ENCODE measurements around the gene STXBP2. TPM values are rescaled to one million over a fixed set of nuclear protein-coding genes. Genes with fewer than 3 reads are reported as not detected.
"Not testable (repeated sequence)": the region's sequence is repeated elsewhere in the genome, so short reads cannot be mapped to it uniquely, and the experiment has no call there.

The STXBP2 gene
- total RNA-seq, 1 experiment from 2014 or later = 0.13 TPM

DNA sequence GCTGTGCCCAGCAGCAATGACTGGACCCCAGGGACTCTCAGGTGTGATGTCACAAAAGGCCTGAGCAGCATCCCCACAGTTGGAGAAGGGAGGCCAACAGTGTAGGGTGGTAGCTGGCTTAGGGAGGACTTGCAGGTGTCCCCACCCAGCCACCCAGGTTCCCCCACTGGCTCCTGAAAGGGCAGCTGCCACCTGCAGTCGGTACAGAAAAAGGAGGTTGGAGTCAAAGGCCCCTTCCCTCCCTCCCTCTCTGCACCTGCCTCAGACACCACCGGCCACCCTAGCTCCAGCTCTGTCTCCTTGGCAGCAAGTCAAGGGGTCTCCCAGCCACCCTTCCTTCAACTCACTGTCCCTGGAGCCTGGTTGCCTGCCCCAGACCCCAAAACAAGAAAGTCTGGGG lies 3.2 kb upstream of the STXBP2 start, which contains the start of gene PCP2:
PCP2 (minus strand) TSS at position 22 of the 400 bp plus-strand sequence. CDS start 262 bp downstream, outside the sequence.
- Histone ChIP-seq H3K4me1 (replicated peaks) (peaks cover 8% of the 10 kb centered on the region), H3K27me3 (replicated peaks) (peaks cover 31% of the 10 kb centered on the region), H3K4me3 (no peak within 1 kb of the TSS), H3K27ac (no peak within 1 kb of the TSS), H3K9me3 (replicated peaks) (no peaks in the 10 kb centered on the region), H3K36me3 (0 out of 2 replicates have a peak, but pooled peaks cover 3% of the 10 kb centered on the region)
- DNase-seq (ENCODE audit: low read depth in 1 of 2, low spot score in 2 of 2) = no peak

DNA sequence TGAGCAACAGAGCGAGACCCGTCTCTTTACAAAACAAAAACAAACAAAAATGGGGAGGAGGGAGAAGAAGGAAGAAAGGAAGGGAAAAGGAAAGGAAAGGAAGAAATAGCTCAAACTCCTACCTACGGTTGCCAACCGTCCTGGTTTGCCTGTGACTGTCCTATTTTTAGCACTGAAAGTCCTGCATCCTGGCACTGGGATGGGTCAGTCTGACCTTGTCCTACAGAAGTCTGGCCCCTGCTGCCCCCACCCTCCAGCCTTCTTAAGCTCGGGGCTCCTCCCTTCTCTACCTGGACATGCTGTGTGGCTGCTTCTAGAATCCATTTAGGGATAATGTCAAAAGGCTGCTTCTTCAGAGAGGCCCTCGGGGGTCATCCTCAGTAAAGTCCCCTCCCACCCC lies 1.2 kb upstream of the STXBP2 start:
- Histone ChIP-seq H3K9me3 (replicated peaks) (no peaks in the 10 kb centered on the region; the same call in 1 of the 2 replicates), H3K27ac (no peak overlapping the region), H3K4me1 (replicated peaks) (peaks cover 3% of the 10 kb centered on the region), H3K27me3 (replicated peaks) (peaks cover 31% of the 10 kb centered on the region), H3K36me3 (0 out of 2 replicates have a peak, but pooled peaks cover 3% of the 10 kb centered on the region), H3K4me3 (no peak overlapping the region)
- no peak for DNase-seq (ENCODE audit: low read depth in 1 of 2, low spot score in 2 of 2)

DNA sequence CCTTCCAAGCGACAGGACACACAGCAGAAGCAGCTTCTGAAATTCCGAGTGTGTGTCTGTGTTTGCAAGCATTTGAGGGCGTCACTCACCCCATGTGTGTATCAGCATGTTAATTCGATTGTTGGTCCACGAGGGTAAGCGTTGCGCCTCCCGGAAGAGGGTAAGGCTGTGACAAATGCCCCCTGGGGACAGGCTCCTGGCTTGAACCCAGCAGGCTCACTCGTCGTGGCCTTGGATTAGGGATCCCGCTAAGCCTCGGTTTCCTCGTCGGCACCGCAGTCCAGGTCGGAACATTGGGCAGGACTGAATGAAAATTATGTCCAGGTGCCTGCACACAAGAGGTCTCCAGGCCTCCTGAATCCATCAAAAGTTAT lies 606 bp upstream of the STXBP2 start:
- Histone ChIP-seq H3K27me3 (replicated peaks) (peaks cover 31% of the 10 kb centered on the region), H3K4me3 (no peak overlapping the region), H3K4me1 (replicated peaks) (no peaks in the 10 kb centered on the region), H3K36me3 (0 out of 2 replicates have a peak, but pooled peaks cover 3% of the 10 kb centered on the region), H3K9me3 (replicated peaks) (no peaks in the 10 kb centered on the region; the same call in 1 of the 2 replicates), H3K27ac (no peak overlapping the region)
- no peak for DNase-seq (ENCODE audit: low read depth in 1 of 2, low spot score in 2 of 2)

DNA sequence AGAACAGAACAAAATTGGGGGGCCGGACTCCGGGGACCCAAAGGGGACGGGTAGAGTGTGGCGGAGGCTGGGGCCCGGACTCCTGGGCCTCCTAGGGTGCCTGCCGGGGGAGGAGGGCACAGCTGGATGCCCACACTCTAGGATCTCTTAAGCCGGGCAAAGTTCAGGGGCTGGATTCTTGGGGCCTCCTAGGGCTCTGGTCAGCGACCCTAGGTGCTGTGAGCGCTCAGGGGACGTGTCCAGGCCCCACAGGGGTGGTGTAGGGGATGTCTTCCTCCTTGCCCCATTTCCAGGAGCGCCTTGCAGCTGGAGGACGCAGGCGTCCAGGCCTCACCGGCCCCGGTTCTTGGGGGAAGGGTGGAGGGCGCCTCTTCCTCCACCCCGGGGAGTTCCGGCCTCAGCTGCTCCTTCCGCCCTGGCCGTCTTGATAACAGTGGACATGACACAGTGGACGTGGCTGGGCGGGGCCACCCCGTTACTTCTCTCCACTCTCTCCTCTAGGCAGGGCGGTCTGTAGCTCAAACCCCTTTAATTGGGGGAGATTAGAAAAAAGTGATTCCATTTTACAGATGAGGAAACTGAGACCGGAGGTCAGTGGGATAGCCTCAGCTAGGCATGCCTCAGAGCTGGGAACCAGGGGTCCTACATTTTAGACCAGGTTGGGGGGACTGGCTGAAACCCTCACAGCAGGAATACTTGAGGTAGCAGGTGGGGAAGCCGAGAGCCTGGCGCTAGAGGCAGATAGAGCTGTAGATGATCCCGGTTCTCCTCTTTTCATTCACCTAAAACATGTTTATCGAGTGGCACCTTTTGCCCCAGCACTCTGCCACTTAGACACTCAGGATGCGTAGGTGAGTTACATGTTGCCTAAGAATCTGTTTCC lies 705 bp downstream of the STXBP2 start:
- H3K27ac ChIP-seq = no peak overlapping the region
- H3K9me3 ChIP-seq (replicated peaks) = no peaks in the 10 kb centered on the region; the same call in 1 of the 2 replicates
- H3K36me3 ChIP-seq = no peaks in the 10 kb centered on the region
- no peak for DNase-seq (ENCODE audit: low read depth in 1 of 2, low spot score in 2 of 2)
- no peak overlapping the region for H3K4me3 ChIP-seq
- H3K27me3 ChIP-seq (replicated peaks) = peaks cover 31% of the 10 kb centered on the region
- no peaks in the 10 kb centered on the region for H3K4me1 ChIP-seq (replicated peaks)

DNA sequence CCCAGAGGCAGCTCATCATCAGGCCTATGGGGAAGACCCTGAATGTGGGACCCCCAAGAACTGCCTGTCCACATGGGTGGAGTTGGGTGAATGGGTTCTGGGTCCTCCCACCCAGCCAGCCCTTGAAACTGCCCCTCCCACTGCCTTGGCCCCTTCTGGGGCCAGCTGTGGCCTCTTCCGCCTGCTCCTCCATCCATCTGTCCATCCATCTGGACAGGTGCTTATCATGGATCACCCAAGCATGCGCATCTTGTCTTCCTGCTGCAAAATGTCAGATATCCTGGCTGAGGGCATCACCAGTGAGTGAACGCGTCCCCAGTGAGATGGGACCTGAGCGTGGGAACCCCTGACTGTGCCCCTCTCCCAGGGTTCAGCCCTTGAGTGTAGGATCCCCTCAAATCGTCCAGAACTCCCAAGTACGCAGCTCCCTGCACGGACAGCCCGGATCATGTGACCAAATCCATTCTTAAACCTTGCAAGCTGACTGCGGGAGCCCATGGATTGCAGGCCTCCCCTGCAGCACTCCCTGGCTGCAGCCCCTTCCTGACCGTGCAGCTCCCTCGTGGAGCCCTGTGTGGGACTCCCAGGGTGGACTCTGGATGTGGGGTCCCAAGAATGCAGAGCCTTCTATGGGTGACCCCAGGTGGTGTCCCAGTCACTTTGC lies 2.0 kb downstream of the STXBP2 start:
- Histone ChIP-seq H3K4me3 (no peak overlapping the region), H3K36me3 (no peaks in the 10 kb centered on the region), H3K4me1 (replicated peaks) (no peaks in the 10 kb centered on the region), H3K27me3 (replicated peaks) (peaks cover 31% of the 10 kb centered on the region), H3K9me3 (replicated peaks) (no peaks in the 10 kb centered on the region; the same call in 1 of the 2 replicates), H3K27ac (no peak overlapping the region)
- DNase-seq (ENCODE audit: low read depth in 1 of 2, low spot score in 2 of 2) = no peak

DNA sequence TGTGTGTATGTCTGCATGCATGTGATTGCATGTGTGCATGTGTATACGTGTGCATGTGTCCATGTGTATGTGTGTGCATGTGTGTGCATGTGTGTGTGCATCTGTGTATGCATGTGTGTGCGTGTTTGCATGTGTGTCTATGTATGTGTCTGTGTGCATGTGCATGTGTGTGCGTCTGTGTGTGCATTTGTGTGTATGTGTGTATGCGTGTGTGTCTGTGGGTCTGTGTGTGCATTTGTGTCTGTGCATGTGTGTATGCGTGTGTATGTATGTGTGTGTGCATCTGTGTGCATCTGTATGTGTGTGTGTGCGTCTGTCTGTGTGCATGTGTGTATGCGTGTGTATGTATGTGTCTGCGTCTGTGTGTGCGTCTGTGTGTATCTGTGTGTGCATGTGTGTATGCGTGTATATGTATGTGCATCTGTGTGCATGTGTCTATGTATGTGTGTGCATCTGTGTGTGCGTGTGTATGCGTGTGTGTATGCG lies 3.0 kb downstream of the STXBP2 start:
- Histone ChIP-seq H3K9me3 (replicated peaks) (no peaks in the 10 kb centered on the region; the same call in 1 of the 2 replicates), H3K27ac (no peak overlapping the region), H3K36me3 (no peaks in the 10 kb centered on the region), H3K4me1 (replicated peaks) (no peaks in the 10 kb centered on the region), H3K27me3 (replicated peaks) (peaks cover 26% of the 10 kb centered on the region), H3K4me3 (no peak overlapping the region)
- no peak for DNase-seq (ENCODE audit: low read depth in 1 of 2, low spot score in 2 of 2)

DNA sequence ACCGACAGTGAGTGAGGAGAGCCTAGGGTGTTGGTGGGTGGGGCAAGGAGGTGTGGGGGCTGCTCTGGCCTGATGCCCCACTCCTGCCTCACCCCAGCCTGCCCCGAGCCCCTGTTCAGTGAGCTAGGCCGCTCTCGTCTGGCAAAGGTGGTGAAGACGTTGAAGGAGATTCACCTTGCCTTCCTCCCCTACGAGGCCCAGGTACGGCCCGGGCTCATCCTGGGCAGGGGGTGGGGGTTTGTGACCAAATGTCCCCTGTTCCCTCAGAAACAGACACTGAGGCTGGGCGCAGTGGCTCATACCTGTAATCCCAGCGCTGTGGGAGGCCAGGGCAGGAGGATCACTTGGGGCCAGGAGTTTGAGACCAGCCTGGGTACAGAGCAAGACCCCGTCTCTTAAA lies 3.9 kb downstream of the STXBP2 start:
- Histone ChIP-seq H3K36me3 (no peaks in the 10 kb centered on the region), H3K27me3 (replicated peaks) (peaks cover 23% of the 10 kb centered on the region), H3K9me3 (replicated peaks) (no peaks in the 10 kb centered on the region; the same call in 1 of the 2 replicates), H3K27ac (no peak overlapping the region), H3K4me1 (replicated peaks) (no peaks in the 10 kb centered on the region), H3K4me3 (no peak overlapping the region)
- no peak for DNase-seq (ENCODE audit: low read depth in 1 of 2, low spot score in 2 of 2)

DNA sequence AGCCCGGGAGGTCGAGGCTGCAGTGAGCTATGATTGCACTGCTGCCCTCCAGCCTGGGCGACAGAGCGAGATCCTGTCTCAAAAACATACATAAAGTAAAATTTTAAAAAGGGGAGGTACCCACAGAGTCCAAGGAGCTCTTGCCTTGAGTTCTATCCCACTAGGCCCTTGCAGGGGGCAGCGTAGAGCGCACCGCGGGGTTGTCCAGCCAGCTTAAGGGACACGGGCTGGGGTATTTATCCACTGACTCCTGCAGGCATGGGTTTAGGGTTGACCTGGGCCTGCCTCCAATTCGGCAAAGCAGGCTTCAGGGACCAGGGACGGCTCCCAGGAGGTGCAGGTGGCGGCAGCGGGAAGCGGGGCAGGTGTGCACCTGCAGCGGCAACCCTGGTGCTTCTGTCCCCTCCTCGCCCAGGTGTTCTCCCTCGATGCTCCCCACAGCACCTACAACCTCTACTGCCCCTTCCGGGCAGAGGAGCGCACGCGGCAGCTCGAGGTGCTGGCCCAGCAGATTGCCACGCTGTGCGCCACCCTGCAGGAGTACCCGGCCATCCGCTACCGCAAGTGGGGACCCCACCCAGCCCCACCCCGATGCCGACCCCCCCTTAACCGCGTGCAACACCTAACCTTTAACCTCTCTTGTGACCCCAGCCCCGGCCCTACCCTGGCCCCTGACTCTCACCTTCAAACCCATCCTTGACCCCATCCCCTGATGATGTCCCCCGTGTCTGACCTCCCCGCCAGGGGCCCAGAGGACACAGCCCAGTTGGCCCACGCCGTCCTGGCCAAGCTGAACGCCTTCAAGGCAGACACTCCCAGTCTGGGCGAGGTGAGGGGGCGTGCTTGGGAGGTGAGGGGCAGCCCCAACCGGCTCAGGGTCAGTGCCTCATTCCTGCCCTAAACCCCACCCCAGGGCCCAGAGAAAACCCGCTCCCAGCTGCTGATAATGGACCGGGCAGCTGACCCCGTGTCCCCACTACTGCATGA lies 4.7 kb downstream of the STXBP2 start:
- Histone ChIP-seq H3K27ac (no peak overlapping the region), H3K36me3 (no peaks in the 10 kb centered on the region), H3K9me3 (replicated peaks) (no peaks in the 10 kb centered on the region; the same call in 1 of the 2 replicates), H3K27me3 (replicated peaks) (peaks cover 20% of the 10 kb centered on the region), H3K4me1 (replicated peaks) (no peaks in the 10 kb centered on the region), H3K4me3 (no peak overlapping the region)
- no peak for DNase-seq (ENCODE audit: low read depth in 1 of 2, low spot score in 2 of 2)

DNA sequence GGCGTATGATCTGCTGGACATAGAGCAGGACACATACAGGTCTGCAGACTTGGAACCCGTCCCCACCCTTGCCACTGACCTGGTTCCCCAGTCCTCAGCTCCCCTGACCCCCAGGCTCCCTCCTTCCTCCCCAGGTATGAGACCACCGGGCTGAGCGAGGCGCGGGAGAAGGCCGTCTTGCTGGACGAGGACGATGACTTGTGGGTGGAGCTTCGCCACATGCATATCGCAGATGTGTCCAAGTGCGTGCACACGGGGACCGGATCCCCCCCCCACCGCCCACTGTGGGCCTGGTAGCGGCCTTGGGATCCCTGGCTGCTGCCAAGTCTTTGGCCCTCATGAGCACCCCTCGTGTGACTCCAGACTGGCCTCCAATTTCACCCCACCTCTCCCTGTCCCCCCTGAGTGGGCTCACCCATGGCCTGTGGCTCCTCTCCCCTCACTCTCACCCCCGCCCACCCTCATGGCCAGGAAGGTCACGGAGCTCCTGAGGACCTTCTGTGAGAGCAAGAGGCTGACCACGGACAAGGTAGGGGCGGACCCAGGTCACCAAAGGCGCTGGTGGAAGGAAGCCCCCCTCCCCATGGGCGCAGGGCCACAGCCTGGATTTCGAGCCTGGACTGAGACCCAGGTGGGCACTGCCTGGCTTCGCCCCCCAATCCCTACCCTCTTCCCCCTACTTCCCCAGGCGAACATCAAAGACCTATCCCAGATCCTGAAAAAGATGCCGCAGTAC lies 5.6 kb downstream of the STXBP2 start:
- Histone ChIP-seq H3K9me3 (replicated peaks) (no peaks in the 10 kb centered on the region; the same call in 1 of the 2 replicates), H3K36me3 (no peaks in the 10 kb centered on the region), H3K4me1 (replicated peaks) (no peaks in the 10 kb centered on the region), H3K4me3 (no peak overlapping the region), H3K27ac (no peak overlapping the region), H3K27me3 (replicated peaks) (peaks cover 12% of the 10 kb centered on the region)
- DNase-seq (ENCODE audit: low read depth in 1 of 2, low spot score in 2 of 2) = no peak

DNA sequence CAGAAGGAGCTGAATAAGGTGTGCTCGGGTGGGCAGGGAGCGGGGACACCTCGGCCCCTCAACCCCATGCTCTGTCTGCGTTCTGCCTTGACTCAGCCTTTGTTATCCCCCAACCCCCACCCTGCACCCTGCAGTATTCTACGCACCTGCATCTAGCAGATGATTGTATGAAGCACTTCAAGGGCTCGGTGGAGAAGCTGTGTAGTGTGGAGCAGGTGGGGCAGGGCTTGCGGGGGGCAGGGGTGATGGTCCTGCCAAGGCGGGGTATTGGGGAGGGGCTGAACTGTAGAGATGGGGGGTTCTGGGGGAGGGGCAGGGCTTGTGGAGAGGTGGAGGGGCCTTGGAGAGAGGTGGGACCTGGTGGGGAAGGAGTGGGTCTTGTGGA lies 6.1 kb downstream of the STXBP2 start:
- Histone ChIP-seq H3K36me3 (no peaks in the 10 kb centered on the region), H3K4me3 (no peak overlapping the region), H3K4me1 (replicated peaks) (no peaks in the 10 kb centered on the region), H3K27ac (no peak overlapping the region), H3K27me3 (replicated peaks) (peaks cover 7% of the 10 kb centered on the region; the same call in 1 of the 2 replicates), H3K9me3 (replicated peaks) (no peaks in the 10 kb centered on the region; the same call in 1 of the 2 replicates)
- no peak for DNase-seq (ENCODE audit: low read depth in 1 of 2, low spot score in 2 of 2)

DNA sequence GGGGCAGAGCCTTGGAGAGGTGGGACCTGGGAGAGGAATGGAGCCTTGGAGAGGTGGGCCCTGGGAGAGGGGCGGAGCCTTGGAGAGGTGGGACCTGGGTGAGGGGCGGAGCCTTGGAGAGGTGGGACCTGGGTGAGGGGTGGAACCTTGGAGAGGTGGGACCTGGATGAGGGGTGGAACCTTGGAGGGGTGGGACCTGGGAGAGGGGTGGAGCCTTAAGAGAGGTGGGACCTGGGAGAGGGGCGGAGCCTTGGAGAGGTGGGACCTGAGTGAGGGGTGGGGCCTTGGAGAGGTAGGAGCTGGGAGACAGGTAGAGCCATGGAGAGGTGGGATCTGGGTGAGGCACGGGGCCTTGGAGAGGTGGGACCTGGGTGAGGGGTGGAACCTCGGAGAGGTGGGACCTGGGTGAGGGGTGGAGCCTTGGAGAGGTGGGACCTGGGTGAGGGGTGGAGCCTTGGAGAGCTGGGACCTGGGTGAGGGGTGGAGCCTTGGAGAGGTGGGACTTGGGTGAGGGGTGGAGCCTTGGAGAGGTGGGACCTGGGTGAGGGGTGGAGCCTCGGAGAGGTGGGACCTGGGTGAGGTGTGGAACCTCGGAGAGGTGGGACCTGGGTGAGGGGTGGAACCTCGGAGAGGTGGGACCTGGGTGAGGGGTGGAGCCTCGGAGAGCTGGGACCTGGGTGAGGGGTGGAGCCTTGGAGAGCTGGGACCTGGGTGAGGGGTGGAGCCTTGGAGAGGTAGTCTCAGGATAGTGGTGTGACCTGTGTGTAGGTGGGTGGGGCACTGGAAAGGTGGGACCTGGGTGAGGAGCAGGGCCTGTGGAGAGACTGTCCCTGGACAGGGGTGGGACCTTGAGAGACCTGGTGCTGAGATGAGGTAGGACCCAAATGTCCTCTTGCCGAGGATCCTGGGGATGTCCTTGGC lies 7.0 kb downstream of the STXBP2 start:
- not testable (repeated sequence) for H3K9me3 ChIP-seq (replicated peaks); H3K27ac ChIP-seq; H3K4me1 ChIP-seq (replicated peaks); H3K36me3 ChIP-seq; H3K4me3 ChIP-seq; DNase-seq (ENCODE audit: low read depth in 1 of 2, low spot score in 2 of 2)
- H3K27me3 ChIP-seq (replicated peaks) = peaks cover 12% of the 10 kb centered on the region; the same call in 1 of the 2 replicates

DNA sequence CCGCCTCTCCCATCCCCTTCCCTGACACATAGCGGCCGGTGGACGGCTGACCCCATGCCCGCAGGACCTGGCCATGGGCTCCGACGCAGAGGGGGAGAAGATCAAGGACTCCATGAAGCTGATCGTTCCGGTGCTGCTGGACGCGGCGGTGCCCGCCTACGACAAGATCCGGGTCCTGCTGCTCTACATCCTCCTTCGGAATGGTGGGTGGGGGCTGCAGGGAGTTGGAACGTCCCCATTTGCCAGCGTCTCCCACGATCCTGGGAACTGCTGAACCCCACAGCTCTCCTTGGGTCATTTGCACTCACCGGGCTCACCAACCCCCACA lies 7.6 kb downstream of the STXBP2 start:
- peaks cover 14% of the 10 kb centered on the region; the same call in 1 of the 2 replicates for H3K27me3 ChIP-seq (replicated peaks)
- no peak for DNase-seq (ENCODE audit: low read depth in 1 of 2, low spot score in 2 of 2)
- no peaks in the 10 kb centered on the region for H3K36me3 ChIP-seq
- no peak overlapping the region for H3K27ac ChIP-seq
- H3K4me1 ChIP-seq (replicated peaks) = no peaks in the 10 kb centered on the region
- H3K9me3 ChIP-seq (replicated peaks) = no peaks in the 10 kb centered on the region; the same call in 1 of the 2 replicates
- no peak overlapping the region for H3K4me3 ChIP-seq
